ENCODE data around the gene CEACAM3.
A peak's percentile ranks its signal among the peaks of the same experiment; 100 is the strongest.
"Not testable (repeated sequence)": the region's sequence is repeated elsewhere in the genome, so short reads cannot be mapped to it uniquely, and the experiment has no call there.

CEACAM3 gene

GRCh38 chr19:41796362-41796761 is at the start of gene CEACAM3:
Gene CEACAM3 (plus strand): TSS chr19:41796587. CDS start chr19:41796678, 91 bp downstream.
- no peak for DNase-seq

DNA sequence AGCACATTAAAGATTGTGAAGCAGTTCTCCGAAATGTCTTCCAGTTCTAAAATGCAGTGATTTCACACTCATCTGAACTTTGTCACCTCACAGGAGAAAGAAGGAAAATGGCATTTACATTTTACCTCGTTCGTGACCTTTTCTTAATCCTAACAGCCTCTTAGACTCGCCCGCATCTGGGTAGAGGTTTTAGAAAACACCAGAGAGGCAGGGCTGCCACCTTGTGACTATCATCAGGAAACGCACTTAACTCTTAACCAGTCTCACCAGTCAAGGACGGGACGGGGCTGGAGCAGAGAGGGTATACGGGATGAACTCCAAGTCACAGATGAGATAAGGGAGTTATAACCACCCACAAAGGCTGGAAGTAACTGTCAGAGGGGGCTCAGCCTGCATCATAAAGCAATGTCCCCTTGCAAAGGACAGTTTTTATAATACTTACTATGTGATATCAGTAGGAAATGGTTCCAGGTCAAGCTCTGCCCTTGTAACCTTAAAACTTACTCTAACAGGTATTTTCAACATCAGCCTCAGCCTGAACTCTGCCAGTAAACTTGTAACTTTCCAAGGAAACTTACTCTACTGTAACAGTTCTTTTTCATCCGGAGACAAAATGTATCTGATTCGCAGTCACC is 49.7 kb upstream of the CEACAM3 start:
- peak in 5 of 56 donors; percentile 2 to 13 (median 4) for DNase-seq

DNA sequence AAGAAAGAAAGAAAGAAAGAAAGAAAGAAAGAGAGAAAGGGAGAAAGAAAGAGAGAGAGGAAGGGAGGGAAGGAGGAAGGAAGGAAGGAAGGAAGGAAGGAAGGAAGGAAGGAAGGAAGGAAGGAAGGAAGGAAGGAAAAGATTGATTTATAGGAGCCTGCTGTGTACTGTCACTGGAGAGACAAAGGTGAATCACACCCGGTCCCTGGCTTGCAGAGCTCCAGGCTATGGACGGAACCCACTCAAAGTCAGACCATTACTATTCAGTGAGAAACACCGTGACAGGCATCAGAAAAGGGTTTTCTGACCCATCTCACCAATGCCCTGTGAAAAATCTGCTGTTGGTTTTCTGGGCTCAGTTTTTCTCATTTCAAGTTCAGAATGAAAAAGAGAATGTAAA is 48.4 kb upstream of the CEACAM3 start:
- DNase-seq, result no peak

DNA sequence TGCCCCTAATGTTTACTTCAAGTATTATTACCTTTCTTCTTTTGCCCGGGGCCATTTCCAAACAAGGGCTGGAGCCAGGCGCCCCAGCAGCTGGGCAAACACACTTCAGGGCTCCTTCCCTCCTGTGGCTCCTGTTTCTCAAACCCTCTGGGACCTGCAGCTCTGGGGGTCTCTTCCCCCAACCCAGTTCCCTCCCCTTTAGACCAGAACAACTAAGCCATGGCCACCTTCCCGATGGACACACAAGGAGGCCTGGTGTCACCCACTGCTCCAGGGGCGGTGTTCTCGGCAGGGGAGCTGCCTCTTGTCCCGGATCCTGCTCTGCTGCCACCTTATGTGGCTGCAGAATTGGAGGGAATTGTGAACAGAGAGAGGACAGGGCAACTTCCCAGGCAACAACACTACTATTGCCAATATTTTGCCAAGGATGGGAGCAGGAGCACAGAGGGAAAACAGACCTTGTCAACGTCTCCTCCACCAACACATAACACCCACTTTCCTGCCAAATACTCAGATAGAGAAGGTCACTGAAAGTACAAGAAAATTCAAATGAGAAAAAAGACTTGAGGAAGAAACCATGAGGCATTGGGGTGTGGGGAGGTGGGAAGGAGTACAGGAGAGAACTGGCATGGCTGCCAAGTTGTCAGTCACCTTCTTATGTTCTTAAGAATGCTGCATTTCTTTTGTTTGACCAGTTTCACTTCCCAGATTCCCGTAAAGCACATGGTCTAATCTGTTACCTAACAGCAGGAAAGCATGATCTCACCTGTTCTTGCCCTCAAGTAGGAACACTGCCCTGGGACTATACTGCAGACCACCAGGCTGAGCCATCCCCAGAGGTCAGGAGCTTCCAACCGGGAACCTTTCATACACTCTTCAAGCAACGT is 45.9 kb upstream of the CEACAM3 start:
- DNase-seq, result not testable (repeated sequence)

DNA sequence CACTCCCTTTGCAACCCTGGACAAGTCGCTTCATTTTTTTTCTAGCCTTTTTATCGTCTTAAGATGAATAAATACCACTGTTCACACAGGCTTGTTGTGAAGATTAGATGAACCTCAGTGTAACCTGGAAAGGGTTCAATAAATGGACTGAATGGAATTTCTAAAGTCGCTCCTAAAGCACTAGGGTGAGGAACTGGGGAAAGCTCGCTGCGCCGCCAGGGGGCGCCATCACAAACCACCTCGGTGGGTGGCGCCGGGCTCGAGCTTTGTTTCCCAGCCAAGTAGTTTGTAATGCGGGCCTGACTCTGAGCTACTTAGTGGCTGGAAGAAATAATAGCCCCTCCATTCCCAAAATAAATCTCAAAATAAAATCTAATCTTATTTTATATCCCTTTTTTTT is 43.2 kb upstream of the CEACAM3 start:
- DNase-seq, result peak in 6 of 56 donors; percentile 0 to 32 (median 4)

- peak in 10 of 56 donors; percentile 0 to 57 (median 8) for DNase-seq
Measured at GRCh38 chr19:41753936-41754529, 42.4 kb upstream of the CEACAM3 start.

GRCh38 chr19:41755328-41755913 is 41.0 kb upstream of the CEACAM3 start, which contains the start of gene CEACAM6:
Gene CEACAM6 (plus strand): TSS chr19:41755530. CDS start chr19:41755639, 109 bp downstream.
- no peak for DNase-seq

DNA sequence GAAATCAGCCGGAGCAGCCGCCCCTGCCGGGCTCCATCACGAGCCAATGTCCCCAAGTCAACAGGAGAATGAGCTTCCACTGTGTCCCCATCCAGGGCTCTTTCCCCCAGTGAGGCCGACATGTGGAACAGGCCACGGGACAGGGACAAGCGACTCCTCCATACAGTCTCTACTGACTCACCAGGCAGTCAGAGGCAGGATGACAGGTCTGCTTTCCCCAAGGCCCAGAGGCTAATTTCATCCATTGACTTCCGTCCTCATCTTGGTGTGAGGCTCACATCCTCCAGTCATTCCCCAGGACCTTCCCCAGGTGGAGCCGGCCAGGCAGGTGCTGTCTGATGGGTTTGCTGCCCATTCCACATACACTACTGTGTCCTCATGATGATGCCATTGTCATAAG is 37.5 kb upstream of the CEACAM3 start:
- no peak for DNase-seq

GRCh38 chr19:41767115-41767514 is 29.3 kb upstream of the CEACAM3 start:
- no peak for DNase-seq

DNA sequence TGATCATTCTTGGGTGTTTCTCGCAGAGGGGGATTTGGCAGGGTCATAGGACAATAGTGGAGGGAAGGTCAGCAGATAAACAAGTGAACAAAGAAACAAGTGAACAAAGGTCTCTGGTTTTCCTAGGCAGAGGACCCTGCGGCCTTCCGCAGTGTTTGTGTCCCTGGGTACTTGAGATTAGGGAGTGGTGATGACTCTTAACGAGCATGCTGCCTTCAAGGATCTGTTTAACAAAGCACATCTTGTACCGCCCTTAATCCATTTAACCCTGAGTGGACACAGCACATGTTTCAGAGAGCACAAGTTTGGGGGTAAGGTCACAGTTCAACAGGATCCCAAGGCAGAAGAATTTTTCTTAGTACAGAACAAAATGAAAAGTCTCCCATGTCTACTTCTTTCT is 28.3 kb upstream of the CEACAM3 start:
- DNase-seq, result not testable (repeated sequence)

DNA sequence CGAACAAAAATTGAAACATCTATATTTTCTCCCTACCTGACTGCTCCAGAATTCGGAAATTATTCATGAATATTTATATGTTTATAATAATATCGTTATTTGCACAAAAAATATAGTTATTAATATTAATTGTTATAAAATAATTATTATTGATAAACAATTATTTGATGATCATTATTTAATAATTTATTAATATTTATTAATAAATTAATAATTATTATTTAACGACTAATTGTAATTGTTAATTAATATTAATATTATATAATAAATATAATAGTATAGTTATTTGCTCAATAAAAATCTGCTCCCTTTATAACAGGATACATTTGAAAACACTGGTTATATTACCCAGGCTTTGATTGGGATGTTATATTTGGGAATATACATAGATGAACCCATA is 26.8 kb upstream of the CEACAM3 start:
- DNase-seq, result no peak

DNA sequence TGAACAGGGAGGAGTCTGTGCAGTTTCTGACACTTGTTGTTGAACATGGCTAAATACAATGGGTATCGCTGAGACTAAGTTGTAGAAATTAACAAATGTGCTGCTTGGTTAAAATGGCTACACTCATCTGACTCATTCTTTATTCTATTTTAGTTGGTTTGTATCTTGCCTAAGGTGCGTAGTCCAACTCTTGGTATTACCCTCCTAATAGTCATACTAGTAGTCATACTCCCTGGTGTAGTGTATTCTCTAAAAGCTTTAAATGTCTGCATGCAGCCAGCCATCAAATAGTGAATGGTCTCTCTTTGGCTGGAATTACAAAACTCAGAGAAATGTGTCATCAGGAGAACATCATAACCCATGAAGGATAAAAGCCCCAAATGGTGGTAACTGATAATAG is 25.0 kb upstream of the CEACAM3 start:
- no peak for DNase-seq

DNA sequence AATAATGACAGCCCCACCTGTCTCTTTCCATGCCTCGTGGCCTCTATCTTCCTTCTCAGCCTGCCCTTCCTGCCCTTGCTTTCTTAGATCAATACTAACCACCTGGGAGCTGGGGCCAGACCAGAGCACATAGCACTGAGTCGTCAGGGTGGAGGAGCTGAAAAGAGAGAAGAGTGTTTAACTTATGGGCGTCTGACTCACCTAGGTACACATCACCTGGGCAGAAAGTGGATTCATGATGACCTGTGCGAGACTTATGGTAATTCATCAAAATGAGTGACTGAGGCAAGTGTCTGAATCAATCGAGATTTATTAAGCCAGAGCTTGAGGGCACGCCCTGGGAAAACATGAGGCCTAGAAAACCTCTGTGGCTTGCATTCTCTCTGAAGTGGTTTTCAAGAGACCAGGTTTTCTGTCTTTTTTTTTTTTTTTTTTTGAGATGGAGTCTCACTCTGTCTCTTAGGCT is 21.8 kb upstream of the CEACAM3 start:
- DNase-seq, result no peak

DNA sequence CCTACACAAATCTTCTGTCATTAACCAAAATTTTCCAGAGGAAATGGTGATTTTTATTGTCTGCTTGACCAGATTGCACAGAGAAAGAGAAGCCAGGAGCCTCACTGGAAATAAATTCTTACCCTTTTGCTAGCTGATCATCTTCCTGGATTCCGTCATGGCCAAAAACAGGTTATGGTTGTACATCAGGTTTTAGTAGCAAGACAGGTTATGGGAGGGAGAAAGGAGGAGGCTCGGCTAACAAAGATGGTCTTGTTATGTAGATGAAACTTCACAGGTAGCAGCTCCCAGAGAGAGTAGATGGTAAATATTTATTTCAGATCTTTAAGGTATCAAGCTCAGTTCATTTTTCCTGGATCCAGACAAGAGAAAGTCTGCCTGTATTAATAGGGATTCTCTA is 19.7 kb upstream of the CEACAM3 start:
- DNase-seq, result no peak

- no peak for DNase-seq
Measured at GRCh38 chr19:41783612-41784011, 12.8 kb upstream of the CEACAM3 start.

DNA sequence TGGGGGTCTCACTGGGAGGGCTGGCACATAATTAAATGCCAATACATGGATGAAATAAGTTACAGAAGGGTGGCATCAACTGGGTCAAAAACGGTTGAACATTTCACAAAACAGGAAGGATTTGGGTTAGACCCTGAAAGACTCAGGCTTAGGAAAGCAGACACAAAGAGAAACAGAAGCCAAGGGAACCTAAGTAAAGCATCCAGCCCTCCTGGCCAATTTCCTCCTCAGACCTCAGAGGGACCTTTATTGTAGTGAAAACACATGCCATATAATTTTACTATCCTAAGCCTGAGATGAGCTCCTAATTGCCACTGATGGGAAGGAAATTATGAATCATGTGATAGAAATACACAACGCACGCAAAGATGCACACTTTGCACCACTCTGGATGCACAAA is 12.1 kb upstream of the CEACAM3 start:
- DNase-seq, result no peak

- DNase-seq, result no peak
Measured at GRCh38 chr19:41784743-41785142, 11.6 kb upstream of the CEACAM3 start.

- peak in 15 of 56 donors; percentile 1 to 27 (median 4) for DNase-seq
Measured at GRCh38 chr19:41785653-41786052, 10.7 kb upstream of the CEACAM3 start.

GRCh38 chr19:41787055-41787454 is 9.3 kb upstream of the CEACAM3 start:
- no peak for DNase-seq

DNA sequence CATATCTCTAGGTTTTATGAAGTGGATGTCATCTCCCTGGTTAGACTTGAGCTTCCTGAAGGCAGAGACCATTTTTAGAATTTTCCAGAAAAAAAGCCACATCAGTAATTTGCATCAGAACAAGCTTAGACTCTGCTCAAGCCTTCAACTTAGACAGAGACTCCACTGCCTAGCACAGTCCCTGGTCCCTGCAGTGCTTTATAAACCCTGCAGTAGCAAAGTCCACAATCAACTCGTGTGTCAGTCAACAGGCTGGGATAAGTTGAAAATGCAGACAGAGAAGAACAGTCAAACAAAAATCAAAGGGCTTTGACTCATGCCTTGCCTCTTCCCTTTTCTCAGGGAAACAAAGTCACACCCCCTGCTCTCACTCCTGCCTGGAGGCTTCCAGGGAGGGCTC is 7.9 kb upstream of the CEACAM3 start:
- not testable (repeated sequence) for DNase-seq

- DNase-seq, result not testable (repeated sequence)
Measured at GRCh38 chr19:41789053-41789452, 7.3 kb upstream of the CEACAM3 start.
